Hypothalamus (tissue), 51 donors: ENCODE results near the gene POLR2A.
A peak's percentile ranks its signal among the peaks of the same experiment; 100 is the strongest.

Experiments used
- DNase-seq, 51 donors: peaks; one replicate each; lab custom pipeline; 2025; lab: John Stamatoyannopoulos, UW

Gene POLR2A

DNA sequence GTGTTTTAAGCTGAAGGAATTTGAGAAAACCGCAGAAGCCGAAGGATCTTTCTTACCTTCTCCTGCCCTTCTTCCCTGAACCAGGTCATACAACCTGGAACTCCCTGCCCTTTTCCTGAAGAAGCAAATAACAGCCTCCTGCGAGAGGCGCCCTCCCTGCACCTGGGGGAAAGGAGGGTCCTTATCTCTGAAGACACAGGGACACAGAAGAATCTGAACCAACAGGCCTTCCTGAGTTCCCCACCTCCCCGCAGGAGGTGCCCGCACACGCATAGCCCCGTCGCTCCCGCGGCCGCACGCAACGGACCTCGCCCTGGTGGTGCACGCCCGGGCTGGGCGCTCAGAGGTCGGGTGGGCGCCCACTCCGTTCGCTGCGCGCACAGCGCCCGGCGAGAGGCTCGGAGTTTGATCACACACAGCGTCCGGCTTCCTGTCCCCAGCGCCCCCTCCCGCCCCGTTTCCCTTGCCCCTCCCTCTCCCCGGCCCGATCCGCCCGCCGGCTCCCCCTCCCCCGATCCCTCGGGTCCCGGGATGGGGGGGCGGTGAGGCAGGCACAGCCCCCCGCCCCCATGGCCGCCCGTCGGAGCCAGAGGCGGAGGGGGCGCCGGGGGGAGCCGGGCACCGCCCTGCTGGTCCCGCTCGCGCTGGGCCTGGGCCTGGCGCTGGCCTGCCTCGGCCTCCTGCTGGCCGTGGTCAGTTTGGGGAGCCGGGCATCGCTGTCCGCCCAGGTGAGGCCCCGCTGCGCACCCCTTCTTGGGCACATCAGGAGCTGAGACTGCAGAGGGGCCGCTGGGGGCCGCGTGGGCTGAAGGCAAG lies 64.6 kb downstream of the POLR2A start, which contains the start of gene TNFSF12:
Gene TNFSF12 (plus strand): TSS at position 474 of the 816 bp plus-strand sequence. CDS start 96 bp downstream, at position 570.
- peak in 32 of 51 donors; percentile 14 to 76 (median 48) for DNase-seq
